GM18858 (cell line): ENCODE results near the gene MKLN1.
"Not testable (repeated sequence)": the region's sequence is repeated elsewhere in the genome, so short reads cannot be mapped to it uniquely, and the experiment has no call there.

Source experiments
- ATAC-seq: cut with Tn5 transposase; IDR thresholded peaks from one replicate; pipeline ENCODE4 v1.9.1; 2021; ENCODE audit not compliant: unreplicated experiment

MKLN1 gene

DNA sequence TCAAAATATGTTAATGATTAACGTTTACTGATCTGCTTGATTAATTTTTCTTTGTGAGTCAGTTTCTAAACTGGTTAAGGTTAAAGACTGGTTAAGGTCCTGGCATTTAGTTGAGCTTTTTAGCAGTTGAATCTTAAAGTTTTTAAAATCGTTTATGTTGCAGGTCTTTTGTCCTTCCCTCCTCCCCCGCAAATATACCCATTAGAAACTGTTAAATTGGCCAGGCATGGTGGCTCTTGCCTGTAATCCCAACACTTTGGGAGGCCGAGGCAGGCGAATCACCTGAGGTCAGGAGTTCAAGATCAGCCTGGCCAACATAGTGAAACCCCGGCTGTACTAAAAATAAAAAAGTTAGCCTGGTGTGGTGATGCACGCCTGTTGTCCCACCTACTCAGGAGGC is 127.9 kb downstream of the MKLN1 start:
- no peak for ATAC-seq

DNA sequence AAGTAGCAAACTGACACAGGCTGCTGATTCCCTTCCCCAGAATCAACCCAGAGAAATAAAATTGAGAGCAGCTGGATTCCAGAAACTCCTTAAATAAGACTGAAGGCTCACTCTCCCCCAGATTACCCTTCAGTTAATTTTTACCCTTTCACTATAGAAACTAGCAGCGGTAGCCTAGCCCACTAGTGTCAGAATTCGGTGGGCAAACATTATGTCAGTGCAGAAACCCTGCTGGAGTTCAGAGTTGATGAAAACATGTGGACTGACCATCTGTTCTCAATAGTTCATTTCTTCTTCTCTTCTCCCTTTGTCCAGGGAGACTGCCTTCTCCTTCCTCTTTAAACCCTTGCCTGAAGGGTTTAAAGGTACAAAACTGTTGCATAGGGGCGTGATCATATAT is 128.7 kb downstream of the MKLN1 start:
- no peak for ATAC-seq

DNA sequence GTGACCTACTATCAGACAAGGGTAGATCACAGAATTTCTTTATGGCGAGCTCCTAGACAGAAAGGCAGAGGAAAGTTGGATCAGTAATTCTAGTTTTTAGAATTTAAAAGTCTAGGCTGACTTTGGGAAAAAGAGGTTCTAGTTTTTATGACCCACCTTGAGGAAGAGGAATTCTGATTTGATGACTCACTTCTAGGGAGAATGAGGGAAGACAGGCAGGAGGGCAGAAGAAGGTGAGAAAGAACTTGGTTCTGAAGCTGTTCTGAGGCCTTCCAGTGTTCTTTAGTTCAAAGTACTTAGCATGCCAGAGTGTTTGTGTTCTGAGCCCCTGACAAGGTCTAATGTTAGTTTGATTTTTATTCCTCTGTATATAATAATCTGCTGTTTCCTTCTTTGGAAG is 131.6 kb downstream of the MKLN1 start:
- no peak for ATAC-seq

DNA sequence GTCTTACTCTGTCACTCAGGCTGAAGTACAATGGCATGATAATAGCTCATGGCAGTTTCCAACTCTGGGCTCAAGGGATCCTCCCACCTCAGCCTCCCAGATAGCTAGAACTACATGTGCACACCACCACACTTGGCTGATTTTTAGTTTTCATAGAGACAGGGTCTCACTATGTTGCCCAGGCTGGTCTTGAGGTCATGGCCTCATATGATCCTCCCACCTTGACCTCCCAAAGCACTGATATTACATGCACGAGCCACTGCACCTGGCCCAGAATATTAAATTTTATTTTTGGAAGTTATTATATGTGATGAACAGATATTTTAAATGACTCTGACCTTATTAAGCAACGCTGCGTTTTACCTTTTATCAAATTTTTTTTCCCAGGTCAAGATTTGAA is 134.4 kb downstream of the MKLN1 start:
- no peak for ATAC-seq

DNA sequence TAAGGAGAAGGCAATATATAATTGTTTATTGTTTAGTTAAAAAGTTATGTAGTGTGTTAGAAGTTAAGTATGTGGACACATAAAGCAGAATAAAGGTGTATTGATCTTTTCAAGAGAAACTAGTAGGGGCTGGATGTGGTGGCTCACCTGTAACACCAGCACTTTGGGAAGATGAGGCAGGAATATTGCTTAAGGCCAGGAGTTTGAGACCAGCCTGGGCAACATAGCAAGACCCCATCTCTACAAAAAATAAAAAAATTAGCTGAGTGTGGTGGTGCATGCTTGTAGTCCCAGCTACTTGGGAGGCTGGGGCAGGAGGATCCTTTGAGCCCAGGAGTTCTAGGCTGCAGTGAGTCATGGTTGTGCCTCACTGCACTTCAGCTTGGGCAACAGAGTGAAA is 135.0 kb downstream of the MKLN1 start:
- ATAC-seq = not testable (repeated sequence)

DNA sequence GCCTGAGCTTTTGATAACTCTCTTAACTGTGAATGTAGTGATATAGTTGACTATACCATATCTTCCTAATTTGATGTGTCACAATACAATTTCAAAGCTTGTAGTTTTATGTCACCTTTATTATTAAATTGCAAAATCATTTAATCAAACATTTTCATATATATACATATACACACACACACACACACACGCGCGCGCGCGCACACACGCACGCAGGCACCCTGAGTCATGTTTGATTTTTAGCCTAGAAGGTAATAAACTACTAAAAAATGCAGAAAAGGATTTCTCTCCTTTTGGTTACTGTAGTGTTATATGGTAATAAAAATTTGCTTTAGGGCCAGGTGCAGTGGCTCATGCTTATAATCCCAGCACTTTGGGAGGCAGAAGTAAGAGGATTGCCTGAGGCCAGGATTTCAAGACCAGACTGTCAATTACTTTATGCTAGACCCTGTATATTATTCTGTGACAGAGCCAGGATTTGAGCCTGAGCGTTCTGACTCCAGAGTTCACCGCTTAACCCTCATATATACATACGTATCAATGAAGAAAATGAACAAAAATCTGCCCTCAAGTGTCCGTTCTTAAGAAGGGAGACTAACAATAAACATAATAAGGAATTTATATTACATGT is 139.2 kb downstream of the MKLN1 start:
- no peak for ATAC-seq

DNA sequence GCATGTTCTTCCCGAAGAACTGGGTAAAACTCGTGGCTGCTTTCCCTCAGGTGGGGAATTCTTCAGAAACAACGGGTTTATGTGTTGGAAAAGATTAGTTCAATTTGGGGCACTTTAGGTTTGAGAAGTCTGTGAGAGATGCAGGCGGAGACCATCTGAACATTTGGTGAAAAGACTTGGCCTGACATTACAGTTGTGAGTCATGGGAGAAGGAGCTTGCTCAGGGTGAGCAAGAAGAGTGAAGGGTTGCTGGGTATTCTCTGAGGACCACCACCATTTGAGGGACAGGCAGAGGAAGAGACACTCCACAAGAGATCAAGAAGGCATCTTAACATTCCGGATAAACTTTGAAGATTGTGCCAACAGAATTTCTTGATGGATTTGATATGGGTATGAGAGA is 140.1 kb downstream of the MKLN1 start:
- no peak for ATAC-seq

DNA sequence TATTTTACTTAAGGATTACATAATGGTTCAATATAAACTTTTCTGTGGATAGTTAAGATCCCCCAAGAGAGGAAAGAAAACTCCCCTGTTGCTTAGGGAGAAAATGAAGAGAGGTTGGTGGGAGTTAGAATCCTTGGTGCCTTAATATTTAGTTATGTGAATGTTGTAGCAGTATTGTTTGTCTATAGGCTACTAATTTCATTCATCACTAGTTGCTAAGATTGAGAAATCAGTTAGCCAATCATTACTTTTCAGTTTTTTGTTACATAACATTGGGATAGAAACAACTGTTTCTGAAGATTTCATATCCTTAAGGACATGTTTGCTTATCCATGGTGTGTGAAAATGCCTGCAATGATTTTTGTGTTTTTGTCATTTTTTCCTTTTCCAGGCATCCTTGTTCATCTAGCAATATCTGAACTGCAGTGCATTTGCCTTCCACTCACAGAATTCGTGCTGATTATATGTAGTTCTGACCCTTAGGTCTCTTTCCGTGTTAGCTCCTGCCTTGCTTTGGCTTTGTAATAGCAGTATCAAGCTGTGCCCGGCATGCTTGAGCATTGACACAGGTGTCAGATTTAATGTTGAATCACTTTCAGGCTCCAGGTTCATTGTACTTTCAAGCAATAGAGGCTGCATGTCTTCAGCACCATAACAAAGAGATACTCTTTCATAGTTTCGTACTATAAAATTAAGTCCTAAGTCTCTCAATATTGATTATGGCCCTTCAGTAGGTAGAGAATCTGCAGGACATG is 143.8 kb downstream of the MKLN1 start:
- ATAC-seq = no peak

DNA sequence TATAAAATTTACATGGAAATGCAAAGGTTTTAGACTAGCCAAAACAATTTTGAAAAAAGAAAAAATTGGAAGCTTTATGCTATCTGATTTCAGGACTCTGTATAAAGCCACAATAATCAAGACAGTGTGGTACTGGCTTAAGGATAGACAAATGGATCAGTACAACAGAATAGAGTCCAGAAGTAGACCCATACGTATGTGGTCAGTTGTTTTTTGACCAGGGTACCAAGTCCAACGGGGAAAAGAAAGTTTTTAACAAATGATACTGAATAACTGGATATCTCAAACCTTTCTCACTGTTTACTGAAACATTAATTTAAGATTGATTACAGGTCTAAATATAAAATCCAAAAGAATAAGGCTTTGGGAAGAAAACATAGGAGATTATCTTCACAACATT is 149.1 kb downstream of the MKLN1 start:
- ATAC-seq = no peak

DNA sequence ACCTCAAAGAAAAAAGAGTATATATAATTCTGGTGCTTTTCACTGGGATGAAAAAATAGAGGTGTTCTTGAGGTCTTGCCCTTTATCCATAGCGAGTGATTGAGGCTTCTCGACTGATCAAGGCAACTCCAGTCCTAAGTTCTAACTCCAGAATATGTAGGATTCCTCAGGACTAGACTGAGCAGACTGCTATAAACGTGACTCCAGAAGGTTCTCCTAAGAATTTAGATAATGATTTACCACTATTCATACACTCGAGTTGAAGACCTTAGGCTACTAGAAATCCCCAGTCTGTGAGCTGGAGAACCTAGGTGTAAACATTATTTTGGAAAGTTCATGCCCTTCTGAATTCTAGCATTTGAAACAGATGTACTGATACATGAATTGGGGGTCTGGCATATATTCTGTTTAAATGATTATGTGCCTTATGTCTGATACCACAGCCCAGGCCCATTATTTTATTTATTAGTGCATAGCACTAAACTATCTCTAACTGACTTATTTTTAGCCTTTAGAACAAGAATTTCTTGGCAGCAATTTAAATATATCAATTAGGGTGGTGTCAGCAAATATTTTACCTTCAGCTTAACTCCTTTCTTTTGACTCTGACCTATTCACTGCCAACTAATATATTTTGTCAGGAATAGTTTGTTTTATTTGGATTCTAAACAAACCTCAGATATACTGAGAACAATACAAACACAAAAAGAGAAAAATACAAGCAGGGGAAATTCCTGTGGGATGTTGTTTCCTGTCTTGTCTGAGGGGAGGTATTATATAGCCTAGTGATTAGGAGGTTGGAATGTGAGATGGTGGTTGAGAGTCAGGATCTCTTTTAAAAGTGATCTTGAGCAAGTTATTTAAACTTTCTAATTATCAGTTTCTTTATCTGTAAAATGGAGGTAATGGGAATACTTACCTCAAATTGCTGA is 153.0 kb downstream of the MKLN1 start:
- ATAC-seq = no peak

DNA sequence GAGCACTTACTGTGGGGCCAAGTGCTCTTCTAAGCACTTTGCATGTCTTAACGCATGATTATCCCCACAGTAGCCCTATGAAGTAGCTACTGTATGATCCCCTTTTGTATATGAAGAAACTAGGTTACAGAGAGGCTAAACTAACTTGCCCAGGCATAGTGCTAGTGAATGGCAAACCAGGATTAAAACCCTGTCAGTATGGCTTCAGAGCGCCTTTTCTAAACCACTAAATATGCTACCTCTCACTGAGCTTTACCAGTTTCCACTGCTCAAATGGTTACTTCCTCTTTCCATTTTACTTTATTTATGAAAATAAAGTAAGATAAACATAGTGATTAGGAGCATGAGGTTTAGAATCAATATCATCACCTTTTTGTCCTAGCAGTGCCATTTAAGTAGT is 155.1 kb downstream of the MKLN1 start:
- peak; percentile 55 for ATAC-seq

DNA sequence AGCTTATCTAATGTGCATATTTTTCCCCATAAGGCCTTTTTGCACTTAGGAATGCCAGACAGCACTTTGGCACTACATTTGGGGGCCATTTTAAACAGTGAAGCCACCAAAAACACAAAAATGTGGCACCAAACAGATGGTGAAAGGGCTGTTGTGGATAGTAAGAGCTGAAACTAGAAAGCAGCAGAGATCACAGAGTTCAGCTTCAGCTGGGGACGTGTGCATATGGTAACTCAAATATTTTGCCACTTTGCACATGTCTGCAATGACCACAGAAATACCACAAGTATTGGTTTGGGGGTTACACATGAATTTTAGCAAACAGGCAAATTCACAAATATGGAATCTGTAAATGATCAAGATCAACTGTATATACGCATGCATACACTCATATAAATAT is 155.9 kb downstream of the MKLN1 start:
- peak; percentile 40 for ATAC-seq

DNA sequence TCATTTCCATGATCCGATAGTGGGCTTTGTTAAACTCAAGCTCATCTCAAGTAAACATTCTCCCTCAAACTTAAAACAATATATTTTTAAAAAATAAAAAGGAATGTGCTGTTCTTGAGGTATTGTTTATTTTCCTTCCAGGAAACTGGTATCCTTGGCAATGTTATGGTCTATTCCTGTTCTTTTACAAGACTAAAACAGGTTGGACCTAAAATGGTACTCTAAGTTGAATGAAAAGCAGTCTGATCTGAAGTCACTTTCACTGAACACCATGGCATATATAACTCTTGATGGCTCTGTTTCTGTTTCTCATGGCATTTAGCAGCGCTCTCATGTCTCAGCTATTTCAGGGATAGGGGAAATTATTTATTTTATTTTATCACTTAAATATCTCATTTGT is 158.7 kb downstream of the MKLN1 start:
- ATAC-seq = no peak

DNA sequence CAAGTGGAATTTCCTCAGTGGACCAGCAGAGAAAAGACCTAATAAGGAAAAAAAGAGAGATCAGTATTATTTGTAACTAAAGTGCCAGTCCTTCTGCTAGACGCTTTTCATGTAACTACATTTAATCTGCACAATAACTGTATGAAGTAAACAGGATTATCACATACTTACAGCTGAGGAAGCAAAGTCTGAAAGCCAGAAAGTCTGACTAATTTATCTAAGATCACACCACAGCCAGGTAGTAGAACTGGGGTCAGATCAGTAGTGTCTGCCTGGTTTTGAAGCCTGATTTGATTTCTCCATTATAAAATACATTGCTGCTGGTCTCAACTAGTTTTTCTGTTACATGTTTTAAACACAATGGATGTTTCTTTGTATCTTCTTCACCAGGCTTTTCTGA is 159.5 kb downstream of the MKLN1 start:
- ATAC-seq = no peak

DNA sequence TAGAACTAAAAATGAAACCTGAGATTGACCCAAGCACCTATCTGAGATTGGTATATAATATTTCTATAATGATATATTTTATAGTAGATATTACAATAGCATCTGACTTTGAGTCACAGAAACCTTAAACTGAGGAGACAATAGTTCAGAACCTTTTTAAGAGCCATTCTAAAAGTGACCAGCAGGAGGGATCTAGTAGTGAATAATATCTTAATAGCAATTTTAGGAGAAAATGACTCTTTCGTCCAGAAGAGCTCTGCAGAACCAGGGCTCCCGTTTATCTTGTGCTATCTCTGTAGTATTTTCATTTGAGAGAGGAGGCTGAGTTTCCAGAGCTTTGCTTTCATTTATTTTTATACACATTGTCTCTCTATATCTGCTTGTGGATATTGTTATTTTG is 160.7 kb downstream of the MKLN1 start:
- ATAC-seq = no peak

DNA sequence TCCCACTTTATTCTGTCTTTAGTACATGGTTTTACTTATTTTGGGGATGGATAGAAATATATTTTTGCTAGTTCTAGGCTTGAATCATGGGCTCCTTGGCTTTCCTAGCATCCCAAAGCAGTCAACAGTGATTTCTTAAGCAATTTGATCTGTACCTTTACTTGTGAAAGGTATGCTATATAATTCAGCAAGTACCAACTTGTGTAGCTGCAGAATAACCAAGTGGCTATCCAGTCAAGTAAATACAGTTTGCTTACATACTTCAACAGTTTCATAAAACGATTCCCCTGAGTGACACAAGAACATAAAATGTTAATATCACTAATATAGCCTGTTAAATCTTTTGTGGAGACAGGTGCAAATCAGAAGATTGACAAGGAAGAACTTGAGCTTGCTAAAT is 161.5 kb downstream of the MKLN1 start:
- no peak for ATAC-seq

DNA sequence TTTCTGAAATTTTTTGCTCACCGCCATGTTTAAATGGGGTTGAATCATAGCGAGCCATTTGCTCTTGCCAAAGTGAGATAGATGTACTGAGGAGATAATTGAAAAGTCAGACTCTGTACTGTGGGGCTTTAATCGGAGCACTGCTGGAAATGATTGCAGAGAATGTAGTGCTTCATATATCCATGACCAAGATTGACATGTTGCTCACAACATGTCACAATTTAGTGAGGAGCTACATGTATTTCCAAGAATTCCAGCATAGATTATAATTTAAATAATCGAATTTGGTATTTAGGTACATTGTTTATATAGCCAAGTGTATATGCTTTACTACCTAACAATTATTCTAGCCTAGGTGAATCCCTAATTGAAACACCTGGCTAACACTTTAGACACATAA is 162.2 kb downstream of the MKLN1 start:
- no peak for ATAC-seq

DNA sequence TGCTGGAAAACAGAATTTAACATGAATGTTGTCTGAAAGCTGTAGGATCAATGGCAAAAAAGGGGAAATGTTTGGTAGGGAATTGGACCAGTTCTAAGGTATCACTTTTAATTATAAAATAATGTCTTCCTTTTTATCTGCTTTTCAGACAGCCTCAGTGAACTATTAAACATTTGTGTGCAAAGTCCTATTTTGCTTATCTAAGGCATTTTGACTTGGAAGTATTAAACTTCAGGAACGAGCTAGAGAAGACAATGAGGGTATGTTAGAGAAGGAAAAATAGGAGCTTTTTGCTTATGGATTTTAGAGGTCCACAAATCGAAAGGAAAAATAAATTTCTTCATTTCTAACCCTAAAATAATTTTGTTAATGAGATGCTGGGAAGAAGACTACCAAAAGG is 165.4 kb downstream of the MKLN1 start:
- no peak for ATAC-seq

DNA sequence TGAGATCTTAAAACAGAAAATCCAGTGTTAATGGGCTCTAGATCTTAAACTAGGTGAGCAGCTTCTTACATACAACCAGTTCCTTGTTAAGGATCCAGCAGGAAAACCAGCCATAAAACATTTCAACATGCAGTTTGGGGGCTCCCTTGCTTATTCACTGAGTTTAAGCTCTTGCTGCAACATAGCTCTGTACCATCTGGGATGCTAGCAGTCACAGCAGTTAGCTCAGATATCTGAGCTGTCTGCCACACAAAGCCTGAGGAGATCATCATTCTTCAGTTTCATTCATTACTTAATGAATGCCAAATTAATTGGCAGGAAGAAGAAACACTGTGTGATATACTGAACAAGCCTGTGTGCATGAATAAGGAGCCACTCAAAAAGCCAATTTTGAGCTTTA is 165.9 kb downstream of the MKLN1 start:
- no peak for ATAC-seq

DNA sequence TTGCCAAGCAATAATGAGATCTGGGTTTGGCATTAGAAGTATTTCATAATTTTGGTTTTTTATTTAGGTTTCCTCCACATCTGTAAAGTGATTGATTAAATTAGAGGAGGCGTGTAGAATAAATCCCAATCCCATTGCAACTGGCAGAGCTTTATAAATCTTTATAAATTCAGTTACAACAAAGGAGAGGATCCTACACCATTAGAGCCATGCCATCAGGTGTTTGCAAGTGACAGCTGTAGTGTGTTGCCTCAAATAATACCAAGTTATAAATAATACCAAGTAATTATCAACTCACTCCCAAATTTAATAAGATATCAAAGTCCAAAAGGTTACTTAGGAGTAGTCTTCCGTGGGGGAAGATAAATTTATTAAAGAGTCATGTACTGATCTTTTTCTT is 166.5 kb downstream of the MKLN1 start:
- ATAC-seq = no peak

DNA sequence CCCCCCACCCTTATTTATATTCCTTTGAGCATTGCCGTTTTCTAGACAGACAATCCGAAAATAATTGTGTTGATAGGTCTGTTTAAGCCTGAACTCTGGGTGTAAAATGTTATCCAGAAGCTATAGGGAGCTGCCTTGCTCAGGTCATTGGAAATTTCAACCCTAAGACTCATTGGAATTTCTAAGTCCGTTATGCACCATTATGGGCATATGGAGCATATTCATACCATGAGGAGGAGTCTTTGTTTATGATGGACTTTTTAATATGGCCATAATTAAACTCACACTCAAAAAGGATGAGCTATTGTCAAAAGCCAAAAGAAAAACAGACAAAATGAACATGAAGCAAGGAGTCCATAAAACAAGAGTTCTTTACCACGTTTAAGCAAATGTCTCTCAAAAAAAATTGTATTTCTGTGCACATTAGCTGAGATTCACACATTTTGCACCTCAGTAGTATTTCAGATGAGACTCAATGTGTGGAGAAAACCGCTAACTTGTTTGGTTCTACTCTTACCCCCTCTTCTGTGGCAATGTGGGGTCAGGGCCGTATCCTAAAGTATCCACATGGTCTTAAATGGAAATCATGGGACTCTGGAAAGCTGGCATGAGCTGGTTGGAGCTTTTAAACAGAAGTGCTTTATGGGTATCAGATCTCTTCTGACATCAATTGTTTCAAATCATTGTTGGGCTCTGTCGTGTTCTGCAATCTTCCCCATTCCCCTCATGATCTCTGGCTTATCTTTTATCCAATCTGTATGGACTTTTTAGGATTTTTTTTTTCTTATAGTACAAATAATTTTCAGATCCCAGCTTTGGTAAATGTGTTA is 168.2 kb downstream of the MKLN1 start:
- ATAC-seq = no peak
